Measurements from ENCODE around the gene PTPRU. TPM values are rescaled to one million over a fixed set of nuclear protein-coding genes. Genes with fewer than 3 reads are reported as not detected.

The PTPRU gene
- total RNA-seq, 1 donor from 2014 or later, result 92.5 TPM

DNA sequence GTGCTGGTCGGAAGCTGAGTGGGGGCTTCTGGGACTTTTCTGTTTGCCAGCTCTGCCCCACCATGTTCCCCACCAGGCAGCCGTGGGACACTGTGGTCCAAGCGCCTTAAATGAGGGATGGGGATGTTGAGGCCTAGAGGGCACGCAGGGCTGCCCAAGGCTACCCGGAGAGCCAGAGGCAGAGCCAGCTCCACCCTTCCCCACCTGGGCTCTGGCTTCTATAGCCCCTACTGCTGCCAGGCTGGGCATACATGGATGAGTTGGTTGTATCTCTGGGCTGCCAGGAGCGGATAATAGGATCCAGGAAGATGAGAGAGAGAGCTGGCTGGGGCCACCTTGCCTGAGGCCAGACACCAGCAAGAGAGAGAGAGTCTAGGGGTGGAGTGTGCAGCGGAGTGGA, 49.4 kb downstream of the PTPRU start:
- Mint-ChIP-seq H3K4me3 (ENCODE audit: unreplicated experiment) (no peak overlapping the region), H3K27ac (ENCODE audit: unreplicated experiment) (no peak overlapping the region), H3K4me1 (ENCODE audit: low read depth, unreplicated experiment) (no peaks in the 10 kb centered on the region), H3K27me3 (ENCODE audit: unreplicated experiment) (peaks cover 2% of the 10 kb centered on the region), H3K9me3 (ENCODE audit: unreplicated experiment) (peaks cover 6% of the 10 kb centered on the region), H3K36me3 (ENCODE audit: unreplicated experiment) (no peaks in the 10 kb centered on the region)
- no peak for DNase-seq
- TF ChIP-seq, protein P1, sequence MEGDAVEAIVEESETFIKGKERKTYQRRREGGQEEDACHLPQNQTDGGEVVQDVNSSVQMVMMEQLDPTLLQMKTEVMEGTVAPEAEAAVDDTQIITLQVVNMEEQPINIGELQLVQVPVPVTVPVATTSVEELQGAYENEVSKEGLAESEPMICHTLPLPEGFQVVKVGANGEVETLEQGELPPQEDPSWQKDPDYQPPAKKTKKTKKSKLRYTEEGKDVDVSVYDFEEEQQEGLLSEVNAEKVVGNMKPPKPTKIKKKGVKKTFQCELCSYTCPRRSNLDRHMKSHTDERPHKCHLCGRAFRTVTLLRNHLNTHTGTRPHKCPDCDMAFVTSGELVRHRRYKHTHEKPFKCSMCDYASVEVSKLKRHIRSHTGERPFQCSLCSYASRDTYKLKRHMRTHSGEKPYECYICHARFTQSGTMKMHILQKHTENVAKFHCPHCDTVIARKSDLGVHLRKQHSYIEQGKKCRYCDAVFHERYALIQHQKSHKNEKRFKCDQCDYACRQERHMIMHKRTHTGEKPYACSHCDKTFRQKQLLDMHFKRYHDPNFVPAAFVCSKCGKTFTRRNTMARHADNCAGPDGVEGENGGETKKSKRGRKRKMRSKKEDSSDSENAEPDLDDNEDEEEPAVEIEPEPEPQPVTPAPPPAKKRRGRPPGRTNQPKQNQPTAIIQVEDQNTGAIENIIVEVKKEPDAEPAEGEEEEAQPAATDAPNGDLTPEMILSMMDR (IDR thresholded peaks at IDR 0.05; ENCODE audit: partially characterized antibody, unreplicated experiment), result no peak

DNA sequence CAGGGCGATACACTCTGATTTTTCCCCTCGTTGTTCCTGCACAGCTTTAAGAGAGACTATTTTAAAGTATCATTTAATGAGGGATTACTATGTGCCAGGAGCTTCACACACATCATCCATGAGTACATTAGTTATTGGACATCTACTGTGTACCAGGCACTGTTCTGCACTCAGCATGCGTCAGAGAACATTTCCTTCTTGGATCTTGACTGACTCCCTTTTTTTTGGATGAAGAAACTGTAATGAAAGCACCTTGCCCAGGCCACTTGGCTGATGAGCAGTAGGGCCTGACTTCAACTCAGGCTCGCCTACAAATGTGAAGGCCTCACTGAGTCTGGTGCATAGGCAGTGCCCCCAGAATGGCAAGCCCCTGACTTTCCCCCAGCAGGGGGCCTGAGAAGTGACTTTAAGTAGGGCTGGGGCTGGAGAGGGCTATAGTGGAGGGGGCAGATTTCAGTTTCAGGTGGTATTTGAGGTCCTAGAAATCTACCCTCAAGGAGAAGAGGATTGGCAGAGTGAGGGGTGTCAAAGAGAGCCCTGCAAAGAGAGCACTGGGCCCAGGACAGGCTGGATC, 50.0 kb downstream of the PTPRU start:
- H3K9me3 Mint-ChIP-seq (ENCODE audit: unreplicated experiment), result peaks cover 6% of the 10 kb centered on the region
- H3K27ac Mint-ChIP-seq (ENCODE audit: unreplicated experiment), result no peak overlapping the region
- TF ChIP-seq, protein P1 (IDR thresholded peaks at IDR 0.05; ENCODE audit: partially characterized antibody, unreplicated experiment), result no peak
- DNase-seq, result no peak
- H3K4me1 Mint-ChIP-seq (ENCODE audit: low read depth, unreplicated experiment), result no peaks in the 10 kb centered on the region
- H3K4me3 Mint-ChIP-seq (ENCODE audit: unreplicated experiment), result no peak overlapping the region
- H3K36me3 Mint-ChIP-seq (ENCODE audit: unreplicated experiment), result no peaks in the 10 kb centered on the region
- peaks cover 2% of the 10 kb centered on the region for H3K27me3 Mint-ChIP-seq (ENCODE audit: unreplicated experiment)

GRCh38 chr1:29289493-29289892, 53.2 kb downstream of the PTPRU start:
- H3K4me1 Mint-ChIP-seq (ENCODE audit: low read depth, unreplicated experiment), result no peaks in the 10 kb centered on the region
- no peak overlapping the region for H3K27ac Mint-ChIP-seq (ENCODE audit: unreplicated experiment)
- no peak overlapping the region for H3K4me3 Mint-ChIP-seq (ENCODE audit: unreplicated experiment)
- peaks cover 4% of the 10 kb centered on the region for H3K27me3 Mint-ChIP-seq (ENCODE audit: unreplicated experiment)
- TF ChIP-seq, protein P1 (IDR thresholded peaks at IDR 0.05; ENCODE audit: partially characterized antibody, unreplicated experiment), result no peak
- H3K9me3 Mint-ChIP-seq (ENCODE audit: unreplicated experiment), result peaks cover 3% of the 10 kb centered on the region
- H3K36me3 Mint-ChIP-seq (ENCODE audit: unreplicated experiment), result no peaks in the 10 kb centered on the region
- DNase-seq, result no peak

DNA sequence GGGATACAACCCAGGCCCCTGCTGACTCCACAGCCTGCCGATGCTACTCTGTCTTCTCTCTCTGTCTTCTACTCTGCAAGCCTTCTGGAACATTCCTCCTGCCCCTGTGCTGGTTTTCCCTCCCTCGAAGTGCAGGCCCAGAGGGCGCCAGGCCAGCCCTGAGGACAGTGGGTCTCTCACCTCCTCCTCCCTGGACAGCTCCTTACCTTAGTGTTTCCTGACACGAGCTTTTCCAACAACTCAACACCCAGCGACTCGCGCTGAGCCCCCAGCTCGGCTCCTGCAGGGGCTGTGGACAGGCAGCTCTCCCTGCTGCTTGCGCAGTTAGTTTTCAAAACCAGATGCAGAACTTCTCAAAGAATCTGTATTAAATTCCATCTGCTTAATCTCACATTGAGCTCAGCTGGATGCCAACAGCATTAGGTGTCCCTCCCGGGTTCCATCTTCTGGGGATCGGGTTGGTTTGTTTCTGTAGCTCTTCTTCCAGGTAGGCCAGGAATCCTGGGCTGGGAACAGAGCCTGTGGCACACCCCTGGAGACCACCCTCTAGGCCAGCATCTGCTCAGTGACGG, 54.2 kb downstream of the PTPRU start:
- no peak for DNase-seq
- peaks cover 4% of the 10 kb centered on the region for H3K27me3 Mint-ChIP-seq (ENCODE audit: unreplicated experiment)
- no peaks in the 10 kb centered on the region for H3K4me1 Mint-ChIP-seq (ENCODE audit: low read depth, unreplicated experiment)

DNA sequence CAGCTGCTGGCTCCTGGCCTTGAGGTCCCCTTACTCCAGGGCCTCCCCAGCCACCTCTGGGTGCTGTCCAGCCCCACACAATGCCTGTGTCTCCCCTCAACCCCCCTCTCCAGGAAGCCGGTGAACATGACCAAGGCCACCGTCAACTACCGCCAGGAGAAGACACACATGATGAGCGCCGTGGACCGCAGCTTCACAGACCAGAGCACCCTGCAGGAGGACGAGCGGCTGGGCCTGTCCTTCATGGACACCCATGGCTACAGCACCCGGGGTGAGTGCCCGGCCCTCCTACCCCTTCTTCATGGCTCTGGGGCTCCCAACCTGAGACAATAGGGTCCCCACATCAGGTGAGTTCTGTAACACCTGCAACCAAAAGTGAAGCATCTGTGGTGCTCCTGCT, 55.4 kb downstream of the PTPRU start:
- H3K27me3 Mint-ChIP-seq (ENCODE audit: unreplicated experiment), result peaks cover 4% of the 10 kb centered on the region
- TF ChIP-seq, protein P1 (IDR thresholded peaks at IDR 0.05; ENCODE audit: partially characterized antibody, unreplicated experiment), result no peak
- H3K9me3 Mint-ChIP-seq (ENCODE audit: unreplicated experiment), result peaks cover 1% of the 10 kb centered on the region
- no peaks in the 10 kb centered on the region for H3K4me1 Mint-ChIP-seq (ENCODE audit: low read depth, unreplicated experiment)
- no peak overlapping the region for H3K4me3 Mint-ChIP-seq (ENCODE audit: unreplicated experiment)
- H3K36me3 Mint-ChIP-seq (ENCODE audit: unreplicated experiment), result no peaks in the 10 kb centered on the region
- H3K27ac Mint-ChIP-seq (ENCODE audit: unreplicated experiment), result no peak overlapping the region
- no peak for DNase-seq

More for the DNA sequence above, 54.2 kb downstream of the PTPRU start:
- Mint-ChIP-seq H3K36me3 (ENCODE audit: unreplicated experiment) (no peaks in the 10 kb centered on the region), H3K4me3 (ENCODE audit: unreplicated experiment) (no peak overlapping the region), H3K27ac (ENCODE audit: unreplicated experiment) (no peak overlapping the region), H3K9me3 (ENCODE audit: unreplicated experiment) (peaks cover 3% of the 10 kb centered on the region)
- TF ChIP-seq, protein P1 (IDR thresholded peaks at IDR 0.05; ENCODE audit: partially characterized antibody, unreplicated experiment), result no peak
